Tibial nerve (tissue), 4 donors: ENCODE results near the gene CACTIN. TPM values are rescaled to one million over a fixed set of nuclear protein-coding genes. Genes with fewer than 3 reads are reported as not detected.

Experiments used
- DNase-seq, 2 donors: peaks; one replicate each; pipeline ENCODE4 v3.0.0-alpha.2; 2019; ENCODE audit warnings: low spot score in 2 of 2
- H3K27ac ChIP-seq, 4 donors: fragments of 200-600 bp; sonication (generic) in 3 of 4; one replicate each; pipeline ENCODE4 v1.5.1; 2017 to 2019; ENCODE audit warnings: mild to moderate bottlenecking in 1 of 4
- H3K27me3 ChIP-seq, 2 donors: fragments of 200-600 bp; sonication (generic) in 1 of 2; one replicate each; pipeline versions ENCODE4 v1.5.1 to v1.6.0; 2017 to 2019
- H3K36me3 ChIP-seq, 3 donors: fragments of 200-600 bp; sonication (generic); one replicate each; pipeline ENCODE4 v1.5.1; 2018 to 2019
- H3K4me1 ChIP-seq, 4 donors: fragments of 200-600 bp; sonication (generic) in 3 of 4; one replicate each; pipeline ENCODE4 v1.5.1; 2017 to 2019
- H3K4me3 ChIP-seq, 4 donors: fragments of 200-600 bp; sonication (generic) in 3 of 4; one replicate each; pipeline ENCODE4 v1.5.1; 2017 to 2019; ENCODE audit warnings: mild to moderate bottlenecking in 1 of 4, moderate library complexity in 1 of 4
- H3K9me3 ChIP-seq, 4 donors: fragments of 200-600 bp; sonication (generic) in 3 of 4; one replicate each; pipeline ENCODE4 v1.5.1; 2017 to 2019
- CTCF ChIP-seq, 5 experiments: fragments of 200-600 bp in 3 of 5; fragments of 450-650 bp in 2 of 5; sonication (generic) in 3 of 5; IDR thresholded peaks; one replicate each; pipeline ENCODE4 v1.5.1; 2016 to 2019; ENCODE audit warnings: antibody characterized with exemption in 5 of 5, mild to moderate bottlenecking in 3 of 5, moderate library complexity in 2 of 5
- EP300 ChIP-seq, 2 donors: sonication (generic); formaldehyde crosslinking; IDR thresholded peaks; one replicate each; pipeline ENCODE4 v1.6.1; 2017; ENCODE audit warnings: antibody characterized with exemption in 2 of 2, mild to moderate bottlenecking in 1 of 2
- POLR2A ChIP-seq, 2 donors: fragments of 450-650 bp; IDR thresholded peaks; one replicate each; pipeline ENCODE4 v1.6.1; 2017; ENCODE audit warnings: antibody characterized with exemption in 2 of 2, mild to moderate bottlenecking in 2 of 2, moderate library complexity in 2 of 2
- WGBS, 2 donors: methylation state at CpG; one replicate each; pipeline ENCODE4 v1.1.5; 2018; 5-methylcytosine and 5-hydroxymethylcytosine counted together
- small RNA-seq: library from RNA; depleted of rRNA; stranded (forward); fragments of <200 nt; gene quantifications from one replicate; pipeline ENCODE3, GENCODE V24; 2016
- total RNA-seq, 4 donors: library from RNA; depleted of rRNA; stranded (reverse); fragments of >200 nt; gene quantifications; one replicate each; pipeline ENCODE4 v1.1.0, GENCODE V29; 2016

CACTIN gene
- total RNA-seq, 4 donors from 2014 or later, result 22.9 to 59.1 (median 42.7) TPM

- no peaks in the 10 kb centered on the region for H3K36me3 ChIP-seq
- no peaks in the 10 kb centered on the region for H3K9me3 ChIP-seq
- H3K4me1 ChIP-seq, result no peaks in the 10 kb centered on the region
- H3K27ac ChIP-seq, result no peak overlapping the region
- TF ChIP-seq EP300 (IDR thresholded peaks at IDR 0.05), result no peak
- no peak for TF ChIP-seq POLR2A (IDR thresholded peaks at IDR 0.05)
- no peak for TF ChIP-seq CTCF (IDR thresholded peaks at IDR 0.05)
- no peaks in the 10 kb centered on the region for H3K27me3 ChIP-seq
- DNase-seq, result no peak
- WGBS, 2 donors, result 73 to 79% methylated on average over 16 to 17 of the region's 17 CpGs
- H3K4me3 ChIP-seq, result no peak overlapping the region
These were observed 62.7 kb downstream of the CACTIN start for GRCh38 chr19:3563709-3564524.

Small RNAs within 50 kb of the gene (small RNA-seq; reads per million reads assigned to genes)
- not detected for gene AC005786.1

Other genes with a start within 250 kb of the CACTIN start
- not detected for gene SMIM24, start 146.3 kb downstream of the CACTIN start, total RNA-seq
- not detected for gene SMIM44, start 143.3 kb downstream of the CACTIN start, total RNA-seq
- gene DOHH, start 126.1 kb downstream of the CACTIN start, total RNA-seq, result 10 to 100 TPM; 19.7 to 30.3 (median 23.0) TPM
- gene FZR1, start 120.5 kb downstream of the CACTIN start, total RNA-seq, result 10 to 100 TPM; 18.6 to 31.8 (median 25.7) TPM
- 1 to 10 TPM in 1 of 4 donors, not detected in 3; 2.4 TPM for gene TEKTIP1, start 87.6 kb downstream of the CACTIN start, total RNA-seq
- gene MFSD12, start 69.2 kb downstream of the CACTIN start, total RNA-seq, result 100 to 1,000 TPM in 1 of 4 donors, 10 to 100 TPM in 3; 45.7 to 108 (median 62.8) TPM
- gene HMG20B, start 53.8 kb downstream of the CACTIN start, total RNA-seq, result 100 to 1,000 TPM in 3 of 4 donors, 10 to 100 TPM in 1; 94.0 to 181 (median 153) TPM
- gene GIPC3, start 41.3 kb downstream of the CACTIN start, total RNA-seq, result 1 to 10 TPM in 2 of 4 donors, under 1 TPM in 2; 0.21 to 2.4 (median 1.1) TPM
- 10 to 100 TPM in 1 of 4 donors, 1 to 10 TPM in 3; 4.4 to 11.4 (median 7.2) TPM for gene TBXA2R, start 19.9 kb downstream of the CACTIN start, total RNA-seq
- 10 to 100 TPM; 23.0 to 37.2 (median 24.9) TPM for gene PIP5K1C, start 73.7 kb upstream of the CACTIN start, total RNA-seq
- under 1 TPM in 3 of 4 donors, not detected in 1; 0.21 to 0.90 (median 0.22) TPM for gene TJP3, start 81.6 kb upstream of the CACTIN start, total RNA-seq
- 10 to 100 TPM; 21.6 to 51.0 (median 34.7) TPM for gene APBA3, start 134.9 kb upstream of the CACTIN start, total RNA-seq
- gene MRPL54, start 135.9 kb upstream of the CACTIN start, total RNA-seq, result 100 to 1,000 TPM in 1 of 4 donors, 10 to 100 TPM in 3; 44.1 to 111 (median 59.2) TPM
- not detected for gene RAX2, start 145.4 kb upstream of the CACTIN start, total RNA-seq
- 1 to 10 TPM in 3 of 4 donors, under 1 TPM in 1; 0.78 to 2.9 (median 2.1) TPM for gene MATK, start 159.6 kb upstream of the CACTIN start, total RNA-seq
- gene ZFR2, start 242.2 kb upstream of the CACTIN start, total RNA-seq, result not detected